Progenitor cell of endocrine pancreas (in vitro differentiated cells): ENCODE results near the gene MTFR2. TPM values are rescaled to one million over a fixed set of nuclear protein-coding genes. Genes with fewer than 3 reads are reported as not detected.
A peak's percentile ranks its signal among the peaks of the same experiment; 100 is the strongest.

Experiments used
- DNase-seq: peaks from one replicate; pipeline ENCODE4 v3.0.0; 2021; ENCODE audit warnings: low spot score; ENCODE audit not compliant: unreplicated experiment
- H3K27ac Mint-ChIP-seq: 2 replicates; pipeline ENCODE4 v1.8.0; 2021; ENCODE audit warnings: mild to moderate bottlenecking, moderate library complexity, mixed read lengths
- H3K27me3 Mint-ChIP-seq: 2 replicates; pipeline ENCODE4 v1.8.0; 2021; ENCODE audit warnings: mixed read lengths
- H3K36me3 Mint-ChIP-seq: 2 replicates; pipeline ENCODE4 v1.8.0; 2022; ENCODE audit warnings: mixed read lengths; ENCODE audit not compliant: insufficient read depth
- H3K4me1 Mint-ChIP-seq: 2 replicates; pipeline ENCODE4 v1.8.0; 2021; ENCODE audit warnings: low read depth, mixed read lengths
- H3K4me3 Mint-ChIP-seq: 2 replicates; pipeline ENCODE4 v1.8.0; 2021; ENCODE audit warnings: low read depth, mild to moderate bottlenecking, moderate library complexity, mixed read lengths
- H3K9me3 Mint-ChIP-seq: 2 replicates; pipeline ENCODE4 v1.8.0; 2021; ENCODE audit warnings: low read depth, mixed read lengths
- CTCF ChIP-seq: fragments of 200-600 bp; sonication (generic); IDR thresholded peaks from one replicate; pipeline ENCODE4 v1.5.0; 2021; ENCODE audit warnings: antibody characterized with exemption, mild to moderate bottlenecking; ENCODE audit not compliant: unreplicated experiment
- long read RNA-seq: library from polyadenylated mRNA; unstranded; transcript quantifications from one replicate; pipeline ENCODE4 v2.0.0, GENCODE V29; 2020
- total RNA-seq: library from RNA; stranded (reverse); gene quantifications from 2 replicates; pipeline ENCODE4 v1.2.1, GENCODE V29; 2021

The MTFR2 gene
- 2.9 and 3.8 TPM in 2 replicates for total RNA-seq
- long read RNA-seq, transcript MTFR2-203 (8 exons, 1,793 nt) = major isoform, 7 of 13 reads
- long read RNA-seq, partial matches to known transcripts = 1 of 13 reads
- long read RNA-seq, other reads (novel, unspliced or antisense) = 3 of 13 reads

- peak within 1 kb of the TSS; percentile 88 for H3K27ac Mint-ChIP-seq
- no peaks in the 10 kb centered on the region for H3K9me3 Mint-ChIP-seq
- peak; percentile 88 for DNase-seq
- peaks cover 27% of the 10 kb centered on the region for H3K4me1 Mint-ChIP-seq
- peak within 1 kb of the TSS; percentile 95 for H3K4me3 Mint-ChIP-seq
- no peak for TF ChIP-seq CTCF
- no peaks in the 10 kb centered on the region for H3K36me3 Mint-ChIP-seq
- no peaks in the 10 kb centered on the region for H3K27me3 Mint-ChIP-seq
These were observed at the start of gene MTFR2 for GRCh38 chr6:136249811-136250685. MTFR2 (minus strand) TSS chr6:136250311; CDS start chr6:136249099, 1,212 bp downstream.

GRCh38 chr6:136294621-136295020 lies 44.5 kb upstream of the MTFR2 start:
- DNase-seq = no peak
- H3K27ac Mint-ChIP-seq = no peak overlapping the region
- no peak overlapping the region for H3K4me3 Mint-ChIP-seq
- no peaks in the 10 kb centered on the region for H3K9me3 Mint-ChIP-seq
- H3K4me1 Mint-ChIP-seq = peaks cover 10% of the 10 kb centered on the region
- no peak for TF ChIP-seq CTCF
- no peaks in the 10 kb centered on the region for H3K27me3 Mint-ChIP-seq
- H3K36me3 Mint-ChIP-seq = no peaks in the 10 kb centered on the region

GRCh38 chr6:136290410-136291010 lies 40.4 kb upstream of the MTFR2 start:
- H3K4me3 Mint-ChIP-seq = peak overlapping the region; percentile 91
- DNase-seq = no peak
- H3K27me3 Mint-ChIP-seq = no peaks in the 10 kb centered on the region
- H3K27ac Mint-ChIP-seq = peak overlapping the region; percentile 100
- no peaks in the 10 kb centered on the region for H3K36me3 Mint-ChIP-seq
- H3K4me1 Mint-ChIP-seq = peaks cover 25% of the 10 kb centered on the region
- TF ChIP-seq CTCF = no peak
- H3K9me3 Mint-ChIP-seq = no peaks in the 10 kb centered on the region

- peaks cover 32% of the 10 kb centered on the region for H3K4me1 Mint-ChIP-seq
These were observed 39.7 kb upstream of the MTFR2 start, which contains the start of gene BCLAF1 for GRCh38 chr6:136289579-136290409. BCLAF1 (minus strand) TSS chr6:136289846; CDS start chr6:136279866, 9,980 bp downstream.

More at GRCh38 chr6:136289579-136290409, 39.7 kb upstream of the MTFR2 start, which contains the start of gene BCLAF1:
- no peaks in the 10 kb centered on the region for H3K9me3 Mint-ChIP-seq
- peak within 1 kb of the TSS; percentile 100 for H3K27ac Mint-ChIP-seq
- H3K27me3 Mint-ChIP-seq = no peaks in the 10 kb centered on the region
- H3K36me3 Mint-ChIP-seq = peaks cover 4% of the 10 kb centered on the region
- DNase-seq = peak; percentile 98
- peak within 1 kb of the TSS; percentile 91 for H3K4me3 Mint-ChIP-seq
- peak; percentile 7 for TF ChIP-seq CTCF
